Body of pancreas (tissue), 4 donors: Measurements from ENCODE around the gene AGBL5. TPM values are rescaled to one million over a fixed set of nuclear protein-coding genes. Genes with fewer than 3 reads are reported as not detected.

ENCODE experiments used
- ATAC-seq: fragments of 150-250 bp; one replicate; pipeline ENCODE4 v1.9.1; 2016
- DNase-seq, 4 donors: peaks; one replicate each; pipeline ENCODE4 v3.0.0-alpha.2; 2019
- H3K27ac ChIP-seq, 4 donors: fragments of 200-600 bp; sonication (generic); 1 replicate in 3 of 4; 2 replicates in 1 of 4; pipeline versions ENCODE4 v1.5.1 to v1.6.1; 2016 to 2019; ENCODE audit warnings: mild to moderate bottlenecking in 1 of 4, mixed read lengths in 1 of 4, moderate library complexity in 1 of 4
- H3K27me3 ChIP-seq, 2 donors: fragments of 200-600 bp; sonication (generic); one replicate each; pipeline ENCODE4 v1.6.0; 2016; ENCODE audit warnings: mild to moderate bottlenecking in 1 of 2
- H3K36me3 ChIP-seq, 2 donors: fragments of 200-600 bp; sonication (generic); replicated peaks in 1 of 2; 2 replicates each; pipeline ENCODE4 v1.5.1; 2016; ENCODE audit warnings: low read depth in 2 of 2; ENCODE audit not compliant: insufficient read depth in 1 of 2
- H3K4me1 ChIP-seq: fragments of 200-600 bp; sonication (generic); one replicate; pipeline ENCODE4 v1.6.0; 2016
- H3K4me3 ChIP-seq, 2 donors: fragments of 200-600 bp; sonication (generic); 1 replicate in 1 of 2; 2 replicates in 1 of 2; pipeline ENCODE4 v1.5.1; 2016 to 2019
- H3K9me3 ChIP-seq, 3 donors: fragments of 200-600 bp; sonication (generic); 1 replicate in 2 of 3; 2 replicates in 1 of 3; pipeline ENCODE4 v1.5.1; 2016
- POLR2A ChIP-seq, 3 donors: fragments of 450-650 bp; IDR thresholded peaks; one replicate each; pipeline ENCODE4 v1.6.1; 2016; ENCODE audit warnings: antibody characterized with exemption in 3 of 3, mild to moderate bottlenecking in 2 of 3
- WGBS, 2 donors: methylation state at CpG; one replicate each; pipeline ENCODE4 v1.1.5; 2017; 5-methylcytosine and 5-hydroxymethylcytosine counted together
- intact Hi-C: fragments of 100-400 bp; cut with DNase I; formaldehyde crosslinking; loops from one replicate; pipeline ENCODE4 v1.15.1; 2023
- total RNA-seq, 2 donors: library from RNA; depleted of rRNA; stranded (reverse); fragments of >200 nt; gene quantifications; one replicate each; pipeline ENCODE4 v1.1.0, GENCODE V29; 2016
- TF ChIP-seq, protein P1 (sequence below), 7 experiments: fragments of 450-650 bp in 4 of 7; fragments of 200-600 bp in 3 of 7; sonication (generic) in 3 of 7; IDR thresholded peaks; one replicate each; pipeline ENCODE4 v1.5.1; 2016 to 2019; ENCODE audit warnings: antibody characterized with exemption in 7 of 7

Gene AGBL5
- total RNA-seq, 2 donors from 2014 or later: 5.6 to 12.2 TPM

DNA sequence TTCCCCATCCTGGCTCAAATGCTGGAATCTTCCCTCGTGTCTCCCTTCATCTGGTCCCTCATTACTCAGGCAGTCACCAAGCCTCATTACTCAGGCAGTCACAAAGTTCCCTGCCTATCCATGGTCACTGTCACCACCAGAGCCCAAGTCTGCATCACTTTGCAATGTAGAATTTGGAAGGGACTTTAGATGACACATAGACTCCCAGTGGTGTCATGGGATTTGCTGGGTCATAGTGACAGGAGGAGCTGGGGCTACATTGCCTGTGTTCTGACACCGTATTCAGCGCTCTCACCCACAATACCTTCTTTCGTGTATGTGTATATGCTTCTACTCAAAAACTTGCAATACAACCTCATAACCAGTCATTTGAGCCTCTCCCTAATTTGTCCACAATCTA is 24.9 kb downstream of the AGBL5 start:
- H3K4me1 ChIP-seq: peaks cover 16% of the 10 kb centered on the region
- H3K36me3 ChIP-seq: no peaks in the 10 kb centered on the region
- no peaks in the 10 kb centered on the region for H3K9me3 ChIP-seq
- intact Hi-C loops: no loop called here
- ATAC-seq (no peak), DNase-seq (no peak)
- H3K27me3 ChIP-seq: no peaks in the 10 kb centered on the region
- H3K27ac ChIP-seq: no peak overlapping the region
- WGBS, 2 donors: 67 to 69% methylated on average over 4 of the region's 4 CpGs
- no peak overlapping the region for H3K4me3 ChIP-seq
- TF ChIP-seq POLR2A (IDR thresholded peaks at IDR 0.05): no peak
- TF ChIP-seq, protein P1, sequence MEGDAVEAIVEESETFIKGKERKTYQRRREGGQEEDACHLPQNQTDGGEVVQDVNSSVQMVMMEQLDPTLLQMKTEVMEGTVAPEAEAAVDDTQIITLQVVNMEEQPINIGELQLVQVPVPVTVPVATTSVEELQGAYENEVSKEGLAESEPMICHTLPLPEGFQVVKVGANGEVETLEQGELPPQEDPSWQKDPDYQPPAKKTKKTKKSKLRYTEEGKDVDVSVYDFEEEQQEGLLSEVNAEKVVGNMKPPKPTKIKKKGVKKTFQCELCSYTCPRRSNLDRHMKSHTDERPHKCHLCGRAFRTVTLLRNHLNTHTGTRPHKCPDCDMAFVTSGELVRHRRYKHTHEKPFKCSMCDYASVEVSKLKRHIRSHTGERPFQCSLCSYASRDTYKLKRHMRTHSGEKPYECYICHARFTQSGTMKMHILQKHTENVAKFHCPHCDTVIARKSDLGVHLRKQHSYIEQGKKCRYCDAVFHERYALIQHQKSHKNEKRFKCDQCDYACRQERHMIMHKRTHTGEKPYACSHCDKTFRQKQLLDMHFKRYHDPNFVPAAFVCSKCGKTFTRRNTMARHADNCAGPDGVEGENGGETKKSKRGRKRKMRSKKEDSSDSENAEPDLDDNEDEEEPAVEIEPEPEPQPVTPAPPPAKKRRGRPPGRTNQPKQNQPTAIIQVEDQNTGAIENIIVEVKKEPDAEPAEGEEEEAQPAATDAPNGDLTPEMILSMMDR (IDR thresholded peaks at IDR 0.05): no peak

DNA sequence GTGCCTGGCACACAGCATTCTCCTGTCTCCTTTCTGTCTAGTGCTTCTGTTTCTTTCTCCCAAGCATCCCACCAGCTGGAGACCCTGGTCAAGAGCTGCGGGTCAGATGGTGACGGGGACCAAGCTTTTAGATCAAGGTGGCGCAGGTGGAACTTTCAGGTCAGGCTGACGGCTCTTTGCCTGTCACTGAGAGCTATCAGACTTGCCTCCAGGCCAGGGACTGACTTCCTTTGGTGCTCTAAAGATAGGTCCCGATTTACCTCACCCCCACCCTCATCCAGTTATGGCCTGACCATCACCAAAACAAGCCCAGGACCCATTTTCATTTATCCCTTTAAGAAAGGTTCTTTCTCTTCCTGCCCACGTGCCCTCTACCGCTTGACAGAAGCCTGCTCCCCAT is 25.8 kb downstream of the AGBL5 start:
- WGBS, 2 donors: 63 to 68% methylated on average over 7 of the region's 7 CpGs
- Histone ChIP-seq H3K27ac (no peak overlapping the region), H3K4me3 (no peak overlapping the region), H3K36me3 (no peaks in the 10 kb centered on the region), H3K27me3 (no peaks in the 10 kb centered on the region), H3K9me3 (no peaks in the 10 kb centered on the region), H3K4me1 (peaks cover 22% of the 10 kb centered on the region)
- intact Hi-C loops: no loop called here
- DNase-seq (no peak), ATAC-seq (no peak)
- TF ChIP-seq POLR2A (IDR thresholded peaks at IDR 0.05): no peak
- TF ChIP-seq, protein P1 (IDR thresholded peaks at IDR 0.05): no peak

DNA sequence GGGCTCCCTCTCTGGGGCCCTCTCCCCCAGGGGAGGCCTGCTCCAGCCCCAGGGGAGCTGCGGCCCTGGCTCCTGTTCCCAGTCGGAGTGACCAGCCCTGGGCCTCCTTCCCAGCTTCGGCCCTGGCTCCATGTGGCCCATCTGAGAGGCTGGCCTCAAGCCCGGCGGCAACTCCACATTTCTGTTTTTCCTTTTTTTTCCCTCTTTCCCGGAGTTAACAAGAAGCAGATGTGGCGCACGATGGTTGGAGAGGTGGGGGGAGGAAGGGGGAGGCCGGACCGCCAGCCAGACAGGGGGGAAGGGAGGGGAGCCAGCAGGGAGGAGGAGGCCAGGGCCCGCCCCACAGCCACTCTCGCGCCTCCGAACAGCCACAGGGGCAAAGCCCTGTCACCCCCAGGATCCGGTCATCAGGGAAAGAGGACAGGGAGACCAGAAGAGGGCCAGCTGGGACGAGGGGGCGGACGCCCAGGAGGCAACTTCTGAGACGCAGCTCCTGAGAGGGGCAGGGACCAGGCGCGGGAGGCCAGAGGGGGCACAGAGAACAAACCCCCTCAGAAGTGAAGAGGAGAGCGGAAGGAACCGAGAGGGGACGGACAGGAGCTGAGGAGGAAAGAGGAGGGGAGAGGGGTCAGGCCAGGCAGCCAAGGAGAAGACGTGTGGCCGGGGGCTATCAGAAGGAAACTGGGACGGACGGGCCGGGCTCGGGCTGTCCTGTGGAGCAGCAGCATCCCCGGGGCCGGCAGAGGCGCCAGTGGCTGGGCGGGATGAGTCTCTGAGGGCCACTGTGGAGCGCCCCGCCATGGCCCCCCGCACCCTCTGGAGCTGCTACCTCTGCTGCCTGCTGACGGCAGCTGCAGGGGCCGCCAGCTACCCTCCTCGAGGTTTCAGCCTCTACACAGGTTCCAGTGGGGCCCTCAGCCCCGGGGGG is 27.1 kb downstream of the AGBL5 start, which contains the start of gene EMILIN1:
EMILIN1 (plus strand) TSS at position 349 of the 928 bp plus-strand sequence; CDS start at position 800, 451 bp downstream.
- 52 to 61% methylated on average over 38 to 41 of the region's 41 CpGs for WGBS, 2 donors
- DNase-seq: peak in 3 of 4 donors; percentile 44 to 52 (median 49)
- peak in 2 of 3 donors; percentile 16 to 17 for TF ChIP-seq POLR2A (IDR thresholded peaks at IDR 0.05)
- TF ChIP-seq, protein P1 (IDR thresholded peaks at IDR 0.05): no peak
- Histone ChIP-seq H3K27ac (peak within 1 kb of the TSS in 3 of 4 donors; percentile 16 to 25 (median 19)), H3K9me3 (no peaks in the 10 kb centered on the region), H3K4me1 (peaks cover 19% of the 10 kb centered on the region), H3K27me3 (no peaks in the 10 kb centered on the region), H3K4me3 (no peak within 1 kb of the TSS), H3K36me3 (no peaks in the 10 kb centered on the region)
- ATAC-seq: no peak
- intact Hi-C loops: no loop called here

DNA sequence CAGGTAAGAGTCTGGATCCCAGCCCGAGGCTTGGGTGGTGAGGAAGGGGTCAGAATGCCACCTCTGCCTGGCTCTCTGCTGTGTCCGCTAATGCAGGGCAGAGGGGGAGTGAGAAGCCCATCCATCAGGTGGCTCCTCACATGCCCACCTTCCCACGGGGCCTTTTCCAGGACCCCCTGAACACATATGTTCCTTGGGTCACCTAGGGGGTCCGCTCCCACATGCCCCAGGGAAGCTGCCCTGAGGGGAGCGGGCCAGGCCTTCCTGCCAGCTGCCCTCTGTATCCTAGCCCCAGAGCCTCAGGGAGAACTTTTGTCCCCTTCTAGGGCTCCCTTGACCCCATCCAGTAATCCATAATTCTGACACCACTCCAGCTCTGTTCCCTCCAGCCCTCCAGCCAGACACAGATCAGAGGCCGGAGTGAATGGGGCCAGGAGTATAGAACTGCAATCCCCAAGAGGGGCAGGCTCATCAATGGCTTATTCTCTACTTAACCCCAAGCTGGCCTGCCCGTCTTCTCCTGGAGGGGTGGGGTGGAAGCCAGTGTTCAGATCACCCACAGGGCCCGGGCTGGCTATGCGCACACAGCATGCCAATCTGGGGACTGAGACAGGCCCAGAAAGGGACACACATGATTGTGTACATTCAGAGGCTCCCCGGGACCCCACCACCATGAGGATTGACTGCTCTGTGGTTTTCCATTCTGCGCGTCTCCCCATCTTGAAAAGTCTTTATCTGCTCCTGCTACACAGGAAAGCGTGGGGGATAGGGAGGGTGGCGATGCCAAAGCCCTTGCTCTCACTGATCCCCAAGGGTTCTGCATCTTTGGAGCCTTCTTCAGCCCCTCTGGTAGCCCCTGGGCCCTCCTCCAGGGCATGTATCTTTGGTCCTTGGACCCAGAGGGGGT is 28.0 kb downstream of the AGBL5 start:
- TF ChIP-seq POLR2A (IDR thresholded peaks at IDR 0.05): no peak
- TF ChIP-seq, protein P1 (IDR thresholded peaks at IDR 0.05): no peak
- Histone ChIP-seq H3K36me3 (no peaks in the 10 kb centered on the region), H3K9me3 (no peaks in the 10 kb centered on the region), H3K27ac (peak overlapping the region in 1 of 4 donors; percentile 25), H3K4me1 (peaks cover 19% of the 10 kb centered on the region), H3K4me3 (no peak overlapping the region), H3K27me3 (no peaks in the 10 kb centered on the region)
- no peak for DNase-seq
- WGBS, 2 donors: 77 to 84% methylated on average over 12 to 14 of the region's 14 CpGs
- intact Hi-C loops: no loop called here
- no peak for ATAC-seq
